ENCODE measurements around the gene SPATA6L.
A peak's percentile ranks its signal among the peaks of the same experiment; 100 is the strongest.

The SPATA6L gene

DNA sequence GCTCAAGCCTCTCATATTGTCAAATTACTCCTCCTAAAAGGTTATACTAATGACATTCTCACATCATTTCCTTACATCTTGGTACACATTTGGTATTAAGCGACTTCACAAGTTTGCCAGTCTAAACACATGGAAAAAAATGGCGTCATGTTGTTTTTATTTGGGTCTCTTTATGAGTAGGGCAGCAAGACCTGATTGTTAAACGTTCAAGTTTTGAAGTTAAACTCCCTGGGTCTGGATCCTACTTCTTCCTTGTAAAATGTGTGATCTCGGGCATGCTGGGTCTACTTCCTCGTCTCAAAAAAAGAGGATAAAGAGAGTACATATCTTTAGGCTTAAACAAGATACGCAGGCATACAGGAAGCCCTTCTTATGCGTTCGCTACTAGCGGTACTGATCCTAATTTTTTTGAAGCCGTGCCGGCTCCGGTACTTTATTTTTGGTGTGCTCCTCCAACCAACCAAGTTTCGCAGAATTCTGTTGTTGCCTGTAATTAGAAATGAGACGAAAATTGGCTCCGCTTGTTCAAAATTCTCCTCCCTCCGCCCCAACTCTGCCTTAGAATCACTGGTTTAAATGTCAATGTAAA is 12.5 kb upstream of the SPATA6L start:
- peak overlapping the region; percentile 72 for H3K4me3 ChIP-seq (ENCODE audit: low read length)
- TF ChIP-seq, protein P1, sequence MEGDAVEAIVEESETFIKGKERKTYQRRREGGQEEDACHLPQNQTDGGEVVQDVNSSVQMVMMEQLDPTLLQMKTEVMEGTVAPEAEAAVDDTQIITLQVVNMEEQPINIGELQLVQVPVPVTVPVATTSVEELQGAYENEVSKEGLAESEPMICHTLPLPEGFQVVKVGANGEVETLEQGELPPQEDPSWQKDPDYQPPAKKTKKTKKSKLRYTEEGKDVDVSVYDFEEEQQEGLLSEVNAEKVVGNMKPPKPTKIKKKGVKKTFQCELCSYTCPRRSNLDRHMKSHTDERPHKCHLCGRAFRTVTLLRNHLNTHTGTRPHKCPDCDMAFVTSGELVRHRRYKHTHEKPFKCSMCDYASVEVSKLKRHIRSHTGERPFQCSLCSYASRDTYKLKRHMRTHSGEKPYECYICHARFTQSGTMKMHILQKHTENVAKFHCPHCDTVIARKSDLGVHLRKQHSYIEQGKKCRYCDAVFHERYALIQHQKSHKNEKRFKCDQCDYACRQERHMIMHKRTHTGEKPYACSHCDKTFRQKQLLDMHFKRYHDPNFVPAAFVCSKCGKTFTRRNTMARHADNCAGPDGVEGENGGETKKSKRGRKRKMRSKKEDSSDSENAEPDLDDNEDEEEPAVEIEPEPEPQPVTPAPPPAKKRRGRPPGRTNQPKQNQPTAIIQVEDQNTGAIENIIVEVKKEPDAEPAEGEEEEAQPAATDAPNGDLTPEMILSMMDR (conservative IDR thresholded peaks at IDR 0.05; ENCODE audit: low read depth, low read length) = no peak
- no peak for DNase-seq (ENCODE audit: low read depth)

DNA sequence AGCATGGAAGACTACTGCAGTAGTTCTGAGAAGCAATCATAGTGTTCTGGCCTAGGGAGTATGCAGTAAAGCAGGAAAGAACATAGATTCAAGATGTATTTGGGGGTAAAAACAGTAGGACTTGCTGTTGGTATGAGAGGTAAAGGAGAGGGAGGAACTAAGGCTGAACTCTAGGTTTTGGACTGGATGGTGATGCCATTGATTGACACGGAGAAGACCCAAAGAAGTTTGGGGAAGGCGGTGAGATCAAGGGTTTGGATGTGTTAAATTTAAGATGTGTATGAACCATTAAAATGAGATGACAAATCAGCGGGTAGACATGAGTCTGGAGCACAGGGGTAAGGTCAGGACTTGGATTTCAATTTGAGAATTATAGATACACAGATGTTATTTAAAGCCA is 11.1 kb upstream of the SPATA6L start:
- H3K4me3 ChIP-seq (ENCODE audit: low read length) = no peak overlapping the region
- no peak for DNase-seq (ENCODE audit: low read depth)
- TF ChIP-seq, protein P1 (conservative IDR thresholded peaks at IDR 0.05; ENCODE audit: low read depth, low read length) = no peak

DNA sequence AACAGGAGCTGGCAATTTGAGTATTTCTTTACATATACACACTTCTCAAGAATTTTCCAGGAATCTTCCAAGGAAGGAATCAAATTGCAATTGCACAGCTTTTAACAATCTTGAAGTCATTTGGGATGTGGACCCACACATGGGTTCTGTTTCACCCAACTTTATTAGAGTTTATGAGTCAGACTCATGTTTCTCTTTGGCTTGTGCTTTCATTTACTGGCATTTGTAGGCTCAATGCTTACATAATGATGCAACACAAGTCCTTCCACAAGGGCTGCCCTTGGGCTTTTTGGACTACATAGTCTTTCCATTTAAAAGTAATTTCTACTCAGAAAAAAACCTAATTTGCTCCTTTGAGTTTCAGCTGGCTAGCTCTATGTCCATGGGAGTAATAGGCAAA is 8.5 kb upstream of the SPATA6L start:
- no peak for DNase-seq (ENCODE audit: low read depth)
- TF ChIP-seq, protein P1 (conservative IDR thresholded peaks at IDR 0.05; ENCODE audit: low read depth, low read length) = no peak

DNA sequence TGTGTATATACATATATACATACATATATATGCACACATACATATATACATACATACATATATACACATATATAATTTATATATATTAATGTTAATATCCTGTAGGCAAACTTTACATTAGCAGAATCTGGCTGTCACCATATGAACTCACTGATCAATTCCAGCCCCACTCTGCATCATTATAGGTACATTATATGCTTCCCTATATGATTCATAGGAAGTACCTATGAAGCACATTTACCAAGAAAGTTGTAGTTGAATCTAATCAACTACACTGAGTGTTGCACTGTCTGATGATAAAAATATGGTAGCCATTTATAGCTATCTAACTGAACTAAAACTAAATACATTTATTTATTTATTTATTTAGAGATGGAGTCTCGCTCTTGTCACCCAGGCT is 5.5 kb upstream of the SPATA6L start:
- DNase-seq (ENCODE audit: low read depth) = no peak
- TF ChIP-seq, protein P1 (conservative IDR thresholded peaks at IDR 0.05; ENCODE audit: low read depth, low read length) = no peak
- no peak overlapping the region for H3K4me3 ChIP-seq (ENCODE audit: low read length)

More for the DNA sequence above, 8.5 kb upstream of the SPATA6L start:
- H3K4me3 ChIP-seq (ENCODE audit: low read length) = no peak overlapping the region

DNA sequence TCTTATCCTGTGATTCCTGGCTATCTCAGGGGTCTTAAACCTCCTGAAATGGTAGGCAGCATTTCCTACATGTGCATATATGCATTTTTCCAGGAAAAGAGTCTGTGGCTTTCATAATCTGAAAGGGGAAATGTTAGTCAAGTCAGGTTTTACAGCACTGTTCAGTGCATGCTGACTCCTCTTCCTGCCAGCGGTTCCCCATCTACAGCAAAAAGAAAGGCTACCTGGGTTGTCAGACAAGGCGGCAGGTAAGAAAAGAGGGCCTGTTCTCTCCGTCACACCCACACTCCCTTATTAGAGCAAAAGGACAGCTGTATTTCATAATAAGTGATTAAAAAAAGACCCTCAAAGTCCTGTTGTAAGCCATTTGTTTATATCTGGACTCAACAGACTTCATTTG is 4.3 kb upstream of the SPATA6L start:
- TF ChIP-seq, protein P1 (conservative IDR thresholded peaks at IDR 0.05; ENCODE audit: low read depth, low read length) = no peak
- no peak overlapping the region for H3K4me3 ChIP-seq (ENCODE audit: low read length)
- DNase-seq (ENCODE audit: low read depth) = no peak

DNA sequence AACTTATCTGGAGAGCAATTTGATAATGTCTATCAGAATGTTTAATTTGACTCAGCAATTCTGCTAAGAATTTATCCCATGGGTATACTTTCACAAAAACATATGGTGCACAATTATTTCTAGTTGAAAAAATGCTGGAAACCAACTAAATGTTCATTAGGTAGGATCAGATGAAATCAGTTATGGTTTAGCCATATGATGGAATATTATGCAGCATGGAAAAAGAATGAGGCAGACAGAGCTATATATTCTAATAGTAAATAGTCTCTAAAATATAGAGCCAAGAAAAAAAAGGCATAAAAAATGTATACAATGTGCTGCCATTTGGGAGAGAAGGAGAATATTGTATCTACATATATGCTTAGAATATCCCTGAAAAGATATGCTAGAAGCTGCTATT is 3.6 kb upstream of the SPATA6L start:
- H3K4me3 ChIP-seq (ENCODE audit: low read length) = no peak overlapping the region
- TF ChIP-seq, protein P1 (conservative IDR thresholded peaks at IDR 0.05; ENCODE audit: low read depth, low read length) = no peak
- DNase-seq (ENCODE audit: low read depth) = no peak

DNA sequence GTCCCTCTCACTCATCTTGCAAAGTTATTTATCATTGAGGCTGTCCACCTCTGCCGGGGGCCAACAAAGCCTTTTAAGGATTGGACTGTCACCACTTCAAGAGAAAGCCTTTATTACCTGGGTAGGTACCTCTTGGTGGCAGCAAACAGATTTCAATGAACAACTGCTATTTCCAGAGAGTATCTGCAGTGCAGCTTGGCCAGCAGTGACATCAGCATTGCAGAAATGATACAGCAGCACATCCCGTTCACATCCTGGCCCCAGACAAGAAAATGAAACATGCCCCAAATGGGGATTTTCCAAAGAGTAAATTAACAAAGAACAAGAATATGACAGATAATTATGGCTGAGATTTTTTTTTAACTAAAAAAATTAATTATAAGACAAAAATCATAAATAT is 2.3 kb upstream of the SPATA6L start:
- H3K4me3 ChIP-seq (ENCODE audit: low read length) = no peak overlapping the region
- TF ChIP-seq, protein P1 (conservative IDR thresholded peaks at IDR 0.05; ENCODE audit: low read depth, low read length) = no peak
- no peak for DNase-seq (ENCODE audit: low read depth)
